ENCODE measurements around the gene EPB41L4B.
"Not testable (repeated sequence)": the region's sequence is repeated elsewhere in the genome, so short reads cannot be mapped to it uniquely, and the experiment has no call there.

DNA sequence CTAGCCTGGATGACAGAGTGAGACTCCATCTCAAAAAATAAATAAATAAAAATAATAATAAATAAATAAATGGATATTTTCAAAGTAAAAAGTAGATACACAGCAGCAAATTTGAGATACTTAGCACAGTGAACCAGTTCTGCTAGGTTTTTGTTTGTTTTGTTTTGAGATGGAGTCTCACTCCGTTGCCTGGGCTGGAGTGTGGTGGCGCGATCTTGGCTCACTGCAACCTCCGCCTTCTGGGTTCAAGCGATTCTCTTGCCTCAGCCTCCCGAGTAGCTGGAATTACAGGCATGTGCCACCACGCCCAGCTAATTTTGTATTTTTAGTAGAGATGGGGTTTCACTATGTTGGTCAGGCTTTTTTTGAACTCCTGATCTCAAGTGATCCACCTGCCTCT, 20.1 kb upstream of the EPB41L4B start:
- TF ChIP-seq, protein P1, sequence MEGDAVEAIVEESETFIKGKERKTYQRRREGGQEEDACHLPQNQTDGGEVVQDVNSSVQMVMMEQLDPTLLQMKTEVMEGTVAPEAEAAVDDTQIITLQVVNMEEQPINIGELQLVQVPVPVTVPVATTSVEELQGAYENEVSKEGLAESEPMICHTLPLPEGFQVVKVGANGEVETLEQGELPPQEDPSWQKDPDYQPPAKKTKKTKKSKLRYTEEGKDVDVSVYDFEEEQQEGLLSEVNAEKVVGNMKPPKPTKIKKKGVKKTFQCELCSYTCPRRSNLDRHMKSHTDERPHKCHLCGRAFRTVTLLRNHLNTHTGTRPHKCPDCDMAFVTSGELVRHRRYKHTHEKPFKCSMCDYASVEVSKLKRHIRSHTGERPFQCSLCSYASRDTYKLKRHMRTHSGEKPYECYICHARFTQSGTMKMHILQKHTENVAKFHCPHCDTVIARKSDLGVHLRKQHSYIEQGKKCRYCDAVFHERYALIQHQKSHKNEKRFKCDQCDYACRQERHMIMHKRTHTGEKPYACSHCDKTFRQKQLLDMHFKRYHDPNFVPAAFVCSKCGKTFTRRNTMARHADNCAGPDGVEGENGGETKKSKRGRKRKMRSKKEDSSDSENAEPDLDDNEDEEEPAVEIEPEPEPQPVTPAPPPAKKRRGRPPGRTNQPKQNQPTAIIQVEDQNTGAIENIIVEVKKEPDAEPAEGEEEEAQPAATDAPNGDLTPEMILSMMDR (IDR thresholded peaks at IDR 0.05): not testable (repeated sequence)
- not testable (repeated sequence) for TF ChIP-seq POLR2A (IDR thresholded peaks at IDR 0.05)
